ENCODE results near the gene CERS4. TPM values are rescaled to one million over a fixed set of nuclear protein-coding genes. Genes with fewer than 3 reads are reported as not detected.

The CERS4 gene
- total and polyA plus RNA-seq, 2 experiments from 2014 or later = 82.6 to 86.0 TPM

DNA sequence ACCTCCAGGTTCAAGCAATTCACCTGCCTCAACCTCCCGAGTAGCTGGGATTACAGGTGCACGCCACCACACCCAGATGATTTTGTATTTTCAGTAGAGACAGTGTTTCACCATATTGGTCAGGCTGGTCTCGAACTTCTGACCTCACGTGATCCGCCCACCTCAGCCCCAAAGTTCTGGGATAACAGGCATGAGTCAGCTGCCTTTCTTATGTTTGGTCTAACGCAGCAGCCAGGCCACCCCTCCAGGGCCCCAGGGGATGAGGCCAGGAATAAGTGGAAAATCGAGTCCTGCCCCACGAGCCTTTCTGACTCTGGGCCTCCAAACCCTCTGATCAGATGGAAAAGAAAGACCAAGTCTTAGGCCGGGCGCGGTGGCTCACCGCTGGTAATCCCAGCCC, 44.5 kb downstream of the CERS4 start:
- no peak for DNase-seq (ENCODE audit: low spot score)
- 79% methylated on average over 12 of the region's 12 CpGs for WGBS (ENCODE audit: low lambda C conversion rate, missing lambda C conversion rate)
- Histone ChIP-seq H2AFZ (no peak overlapping the region), H3K79me2 (no peaks in the 10 kb centered on the region), H3K36me3 (replicated peaks; ENCODE audit: insufficient read depth, low read depth) (no peaks in the 10 kb centered on the region), H4K20me1 (ENCODE audit: insufficient read depth, poor library complexity, severe bottlenecking) (no peaks in the 10 kb centered on the region), H3K27me3 (no peaks in the 10 kb centered on the region), H3K27ac (no peak overlapping the region), H3K4me1 (ENCODE audit: insufficient read depth) (no peaks in the 10 kb centered on the region), H3K9me2 (replicated peaks; ENCODE audit: insufficient read depth) (no peaks in the 10 kb centered on the region), H3K4me3 (no peak overlapping the region), H3K4me2 (no peak overlapping the region), H3K9me3 (ENCODE audit: low read depth) (no peaks in the 10 kb centered on the region)
- TF ChIP-seq, protein P1, sequence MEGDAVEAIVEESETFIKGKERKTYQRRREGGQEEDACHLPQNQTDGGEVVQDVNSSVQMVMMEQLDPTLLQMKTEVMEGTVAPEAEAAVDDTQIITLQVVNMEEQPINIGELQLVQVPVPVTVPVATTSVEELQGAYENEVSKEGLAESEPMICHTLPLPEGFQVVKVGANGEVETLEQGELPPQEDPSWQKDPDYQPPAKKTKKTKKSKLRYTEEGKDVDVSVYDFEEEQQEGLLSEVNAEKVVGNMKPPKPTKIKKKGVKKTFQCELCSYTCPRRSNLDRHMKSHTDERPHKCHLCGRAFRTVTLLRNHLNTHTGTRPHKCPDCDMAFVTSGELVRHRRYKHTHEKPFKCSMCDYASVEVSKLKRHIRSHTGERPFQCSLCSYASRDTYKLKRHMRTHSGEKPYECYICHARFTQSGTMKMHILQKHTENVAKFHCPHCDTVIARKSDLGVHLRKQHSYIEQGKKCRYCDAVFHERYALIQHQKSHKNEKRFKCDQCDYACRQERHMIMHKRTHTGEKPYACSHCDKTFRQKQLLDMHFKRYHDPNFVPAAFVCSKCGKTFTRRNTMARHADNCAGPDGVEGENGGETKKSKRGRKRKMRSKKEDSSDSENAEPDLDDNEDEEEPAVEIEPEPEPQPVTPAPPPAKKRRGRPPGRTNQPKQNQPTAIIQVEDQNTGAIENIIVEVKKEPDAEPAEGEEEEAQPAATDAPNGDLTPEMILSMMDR (IDR thresholded peaks at IDR 0.05; ENCODE audit: poor library complexity) = no peak
- no peak for TF ChIP-seq EZH2phosphoT487 (IDR thresholded peaks at IDR 0.05; ENCODE audit: low read depth, severe bottlenecking, unreplicated experiment)
- TF ChIP-seq EZH2 (IDR thresholded peaks at IDR 0.05; ENCODE audit: borderline replicate concordance) = no peak

DNA sequence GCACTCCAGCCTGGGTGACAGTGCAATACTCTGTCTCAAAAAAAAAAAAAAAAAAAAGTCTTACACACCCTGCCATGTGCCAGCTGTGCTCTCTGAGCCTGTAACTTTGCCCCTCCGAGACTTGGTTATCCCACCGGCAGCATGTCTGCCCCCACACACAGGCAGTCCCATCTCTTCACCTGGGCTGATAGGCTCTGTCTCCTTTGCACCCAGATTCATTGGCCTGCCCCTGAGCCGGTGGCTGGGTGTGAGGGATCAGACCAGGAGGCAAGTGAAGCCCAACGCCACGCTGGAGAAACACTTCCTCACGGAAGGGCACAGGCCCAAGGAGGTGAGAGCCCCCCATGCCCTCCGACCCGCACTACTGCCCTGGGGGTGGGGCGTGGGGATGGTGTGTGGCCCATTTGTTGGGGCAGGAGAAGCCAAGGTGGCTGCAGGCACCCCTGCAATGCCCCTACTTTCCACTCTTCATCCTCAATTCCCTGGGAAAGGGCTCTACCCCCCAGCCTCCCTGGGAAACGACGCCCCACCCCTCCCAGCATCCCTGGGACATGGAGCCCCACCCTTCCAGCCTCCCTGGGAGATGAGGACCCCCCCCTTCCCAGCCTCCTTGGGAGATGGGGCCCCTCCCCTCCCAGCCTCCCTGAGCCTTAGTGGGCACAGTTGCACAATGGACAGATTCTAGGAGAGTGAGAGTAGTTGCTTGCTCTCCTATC, 45.3 kb downstream of the CERS4 start:
- no peak for TF ChIP-seq EZH2phosphoT487 (IDR thresholded peaks at IDR 0.05; ENCODE audit: low read depth, severe bottlenecking, unreplicated experiment)
- TF ChIP-seq, protein P1 (IDR thresholded peaks at IDR 0.05; ENCODE audit: poor library complexity) = no peak
- TF ChIP-seq EZH2 (IDR thresholded peaks at IDR 0.05; ENCODE audit: borderline replicate concordance) = no peak
- H3K36me3 ChIP-seq (replicated peaks; ENCODE audit: insufficient read depth, low read depth) = no peaks in the 10 kb centered on the region

DNA sequence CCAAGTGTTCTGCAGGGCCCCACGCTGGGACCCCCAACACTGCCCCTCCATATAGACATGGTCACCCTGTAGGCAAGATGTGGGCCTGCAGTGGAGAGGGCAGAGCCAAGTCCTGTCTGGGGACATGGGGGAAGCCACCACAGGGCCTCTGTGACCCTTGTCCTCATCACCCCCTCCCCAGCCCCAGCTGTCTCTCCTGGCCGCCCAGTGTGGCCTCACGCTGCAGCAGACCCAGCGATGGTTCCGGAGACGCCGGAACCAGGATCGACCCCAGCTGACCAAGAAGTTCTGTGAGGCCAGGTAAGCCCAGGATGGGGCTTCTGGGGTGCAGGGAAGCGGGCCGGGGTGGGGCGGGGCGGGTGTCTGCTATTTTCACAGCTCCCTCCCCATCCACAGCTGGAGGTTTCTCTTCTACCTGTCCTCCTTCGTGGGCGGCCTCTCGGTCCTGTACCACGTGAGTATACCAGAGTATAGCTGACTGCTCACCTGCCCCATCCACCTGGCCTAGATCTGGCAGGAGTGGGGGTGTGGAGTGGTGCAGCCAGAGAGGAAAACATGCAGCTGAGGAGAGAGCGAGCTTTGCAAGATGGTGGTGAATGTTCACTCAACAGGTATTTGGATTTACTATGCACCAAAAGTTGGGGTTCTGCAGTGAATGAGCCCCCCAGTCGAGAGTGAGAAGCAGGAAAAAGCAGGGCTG, 46.4 kb downstream of the CERS4 start:
- no peaks in the 10 kb centered on the region for H3K9me3 ChIP-seq (ENCODE audit: low read depth)
- DNase-seq (ENCODE audit: low spot score) = no peak
- H3K36me3 ChIP-seq (replicated peaks; ENCODE audit: insufficient read depth, low read depth) = no peaks in the 10 kb centered on the region
- H3K27me3 ChIP-seq = no peaks in the 10 kb centered on the region
- no peak for TF ChIP-seq EZH2phosphoT487 (IDR thresholded peaks at IDR 0.05; ENCODE audit: low read depth, severe bottlenecking, unreplicated experiment)
- TF ChIP-seq, protein P1 (IDR thresholded peaks at IDR 0.05; ENCODE audit: poor library complexity) = no peak
- no peak for TF ChIP-seq EZH2 (IDR thresholded peaks at IDR 0.05; ENCODE audit: borderline replicate concordance)
- no peaks in the 10 kb centered on the region for H3K4me1 ChIP-seq (ENCODE audit: insufficient read depth)
- H3K4me2 ChIP-seq = no peak overlapping the region
- 91% methylated on average over 17 of the region's 18 CpGs for WGBS (ENCODE audit: low lambda C conversion rate, missing lambda C conversion rate)
- no peaks in the 10 kb centered on the region for H4K20me1 ChIP-seq (ENCODE audit: insufficient read depth, poor library complexity, severe bottlenecking)
- H3K9me2 ChIP-seq (replicated peaks; ENCODE audit: insufficient read depth) = no peaks in the 10 kb centered on the region
- H3K27ac ChIP-seq = no peak overlapping the region
- H2AFZ ChIP-seq = no peak overlapping the region
- no peaks in the 10 kb centered on the region for H3K79me2 ChIP-seq
- H3K4me3 ChIP-seq = no peak overlapping the region

More for the DNA sequence above, 45.3 kb downstream of the CERS4 start:
- no peak overlapping the region for H2AFZ ChIP-seq
- no peaks in the 10 kb centered on the region for H3K9me2 ChIP-seq (replicated peaks; ENCODE audit: insufficient read depth)
- DNase-seq (ENCODE audit: low spot score) = no peak
- H3K4me2 ChIP-seq = no peak overlapping the region
- no peak overlapping the region for H3K27ac ChIP-seq
- no peaks in the 10 kb centered on the region for H3K79me2 ChIP-seq
- H3K4me1 ChIP-seq (ENCODE audit: insufficient read depth) = no peaks in the 10 kb centered on the region
- WGBS (ENCODE audit: low lambda C conversion rate, missing lambda C conversion rate) = 93% methylated on average over 11 of the region's 11 CpGs
- no peaks in the 10 kb centered on the region for H3K9me3 ChIP-seq (ENCODE audit: low read depth)
- no peak overlapping the region for H3K4me3 ChIP-seq
- H4K20me1 ChIP-seq (ENCODE audit: insufficient read depth, poor library complexity, severe bottlenecking) = no peaks in the 10 kb centered on the region
- H3K27me3 ChIP-seq = no peaks in the 10 kb centered on the region
